Measurements from ENCODE around the gene ADRA2B.

- TF ChIP-seq CTCF (IDR thresholded peaks at IDR 0.05) (no peak), ESRRA (IDR thresholded peaks at IDR 0.05; ENCODE audit: borderline replicate concordance, low read length) (no peak), JUNB (IDR thresholded peaks at IDR 0.05) (no peak), EP300 (IDR thresholded peaks at IDR 0.05) (no peak), POLR2A (IDR thresholded peaks at IDR 0.05; ENCODE audit: low read length) (no peak), MAX (IDR thresholded peaks at IDR 0.05) (no peak), SREBF2 (IDR thresholded peaks at IDR 0.05) (no peak), NPAS2 (CRISPR knock-in tag; IDR thresholded peaks at IDR 0.05; ENCODE audit: borderline replicate concordance) (no peak)
Observed at GRCh38 chr2:96091711-96092572, 24.4 kb downstream of the ADRA2B start.
